ENCODE results near the gene SPOCK3. TPM values are rescaled to one million over a fixed set of nuclear protein-coding genes. Genes with fewer than 3 reads are reported as not detected.

SPOCK3 gene
- total and polyA plus RNA-seq, 2 donors (not counting 3 experiments of a cell fraction or from before 2014, with no cell fraction given), result 0.10 TPM; not detected in 1

DNA sequence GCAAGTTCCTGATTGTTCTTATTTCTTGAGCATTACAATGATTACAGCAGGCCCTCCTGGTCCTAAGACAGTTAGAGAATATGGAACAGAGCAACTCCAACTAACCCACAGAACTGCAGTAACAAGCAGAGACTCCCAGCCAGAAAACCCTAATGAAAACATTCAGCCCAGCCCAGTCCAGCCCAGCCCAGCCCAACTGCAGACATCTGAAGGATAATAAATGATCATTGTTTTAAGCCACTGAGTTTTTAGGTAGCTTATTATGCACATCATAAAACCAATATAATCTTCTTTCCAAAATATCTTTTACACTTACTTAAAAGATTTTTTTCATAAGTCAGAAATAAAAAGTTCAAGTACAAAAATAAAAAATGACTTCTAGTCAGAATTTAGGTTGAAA lies 51.3 kb downstream of the SPOCK3 start:
- Histone ChIP-seq H3K4me2 (ENCODE audit: insufficient read depth, low read length) (no peak overlapping the region), H3K9ac (replicated peaks; ENCODE audit: extremely low read depth, insufficient read depth, low read length) (no peak overlapping the region), H3K36me3 (ENCODE audit: control insufficient read depth in 2 of 2, extremely low read depth in 1 of 2, insufficient read depth in 2 of 2, low read length in 2 of 2) (no peaks in the 10 kb centered on the region), H3K4me1 (ENCODE audit: control insufficient read depth, extremely low read depth, insufficient read depth, low read length) (no peaks in the 10 kb centered on the region), H2AFZ (ENCODE audit: low read depth, low read length) (no peak overlapping the region), H3K79me2 (ENCODE audit: control insufficient read depth, insufficient read depth, low read length) (no peaks in the 10 kb centered on the region), H3K4me3 (replicated peaks in 1 of 3; ENCODE audit: insufficient read depth in 1 of 3, low read depth in 1 of 3, low read length in 3 of 3) (no peak overlapping the region), H3K9me1 (replicated peaks; ENCODE audit: control insufficient read depth, extremely low read depth, insufficient read depth, low read length) (no peaks in the 10 kb centered on the region), H4K20me1 (replicated peaks; ENCODE audit: control insufficient read depth, extremely low read depth, insufficient read depth, low read length) (no peaks in the 10 kb centered on the region), H3K27me3 (ENCODE audit: control insufficient read depth in 2 of 2, insufficient read depth in 2 of 2, low read length in 2 of 2) (no peaks in the 10 kb centered on the region), H3K9me3 (replicated peaks; ENCODE audit: control insufficient read depth, insufficient read depth, low read length) (no peaks in the 10 kb centered on the region), H3K27ac (ENCODE audit: insufficient read depth, low read depth, low read length) (no peak overlapping the region)
- TF ChIP-seq EZH2 (IDR thresholded peaks at IDR 0.05; ENCODE audit: borderline replicate concordance, low read depth, low read length, severe bottlenecking), result no peak
- TF ChIP-seq MYC (IDR thresholded peaks at IDR 0.05; ENCODE audit: low read depth, low read length), result no peak
- TF ChIP-seq, protein P1, sequence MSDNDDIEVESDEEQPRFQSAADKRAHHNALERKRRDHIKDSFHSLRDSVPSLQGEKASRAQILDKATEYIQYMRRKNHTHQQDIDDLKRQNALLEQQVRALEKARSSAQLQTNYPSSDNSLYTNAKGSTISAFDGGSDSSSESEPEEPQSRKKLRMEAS (IDR thresholded peaks at IDR 0.05; ENCODE audit: insufficient read depth, insufficient read length), result no peak
- TF ChIP-seq POLR2AphosphoS5 (IDR thresholded peaks at IDR 0.05; ENCODE audit: insufficient read depth, low read depth, low read length), result no peak
- TF ChIP-seq, protein P2, sequence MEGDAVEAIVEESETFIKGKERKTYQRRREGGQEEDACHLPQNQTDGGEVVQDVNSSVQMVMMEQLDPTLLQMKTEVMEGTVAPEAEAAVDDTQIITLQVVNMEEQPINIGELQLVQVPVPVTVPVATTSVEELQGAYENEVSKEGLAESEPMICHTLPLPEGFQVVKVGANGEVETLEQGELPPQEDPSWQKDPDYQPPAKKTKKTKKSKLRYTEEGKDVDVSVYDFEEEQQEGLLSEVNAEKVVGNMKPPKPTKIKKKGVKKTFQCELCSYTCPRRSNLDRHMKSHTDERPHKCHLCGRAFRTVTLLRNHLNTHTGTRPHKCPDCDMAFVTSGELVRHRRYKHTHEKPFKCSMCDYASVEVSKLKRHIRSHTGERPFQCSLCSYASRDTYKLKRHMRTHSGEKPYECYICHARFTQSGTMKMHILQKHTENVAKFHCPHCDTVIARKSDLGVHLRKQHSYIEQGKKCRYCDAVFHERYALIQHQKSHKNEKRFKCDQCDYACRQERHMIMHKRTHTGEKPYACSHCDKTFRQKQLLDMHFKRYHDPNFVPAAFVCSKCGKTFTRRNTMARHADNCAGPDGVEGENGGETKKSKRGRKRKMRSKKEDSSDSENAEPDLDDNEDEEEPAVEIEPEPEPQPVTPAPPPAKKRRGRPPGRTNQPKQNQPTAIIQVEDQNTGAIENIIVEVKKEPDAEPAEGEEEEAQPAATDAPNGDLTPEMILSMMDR (IDR thresholded peaks at IDR 0.05; ENCODE audit: extremely low read depth in 1 of 2, insufficient read depth in 1 of 2, low read depth in 1 of 2, low read length in 2 of 2), result no peak
- no peak for TF ChIP-seq JUN (IDR thresholded peaks at IDR 0.05; ENCODE audit: borderline replicate concordance, insufficient read depth, insufficient read length, low read depth)
- TF ChIP-seq FOS (IDR thresholded peaks at IDR 0.05; ENCODE audit: borderline replicate concordance, insufficient read depth, low read length), result no peak
- TF ChIP-seq POLR2A (IDR thresholded peaks at IDR 0.05; ENCODE audit: low read depth, low read length), result no peak
- no peak for TF ChIP-seq GATA2 (IDR thresholded peaks at IDR 0.05; ENCODE audit: insufficient read depth, insufficient read length, low read depth, low read length)
- ChIA-PET CTCF (no interaction called here), POLR2A (no interaction called here)
- intact Hi-C loops (cut with micrococcal nuclease), result no loop called here
- dilution Hi-C loops (cut with MboI; ENCODE audit: extremely low pct_ligation_motif_present, low sequenced_read_pairs), result no loop called here
- BruUV-seq (replicated peaks), result no TSS peak
- no peak for FAIRE-seq
- no peak for DNase-seq (ENCODE audit: low read depth, low spot score)
